ENCODE measurements around the gene ZEB2.

The ZEB2 gene

DNA sequence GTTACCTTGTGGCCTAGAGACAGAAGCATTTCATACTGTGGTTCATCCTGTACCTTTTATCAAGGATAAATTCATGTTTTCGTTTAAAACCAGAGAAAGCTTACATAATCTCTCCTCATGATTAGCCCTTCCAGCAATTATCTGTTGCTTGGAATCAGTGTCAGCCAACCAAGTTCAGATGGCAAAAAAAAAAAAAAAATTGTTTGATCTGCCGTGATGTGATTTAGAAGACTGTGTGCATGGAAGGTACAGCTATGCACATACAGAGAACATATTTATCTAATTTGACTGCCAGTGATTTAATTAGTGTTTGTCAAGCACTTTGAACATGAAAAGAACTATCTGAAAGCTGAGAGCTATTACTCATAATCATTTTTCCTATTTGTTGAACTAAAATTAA, 180.9 kb downstream of the ZEB2 start:
- FAIRE-seq = no peak

DNA sequence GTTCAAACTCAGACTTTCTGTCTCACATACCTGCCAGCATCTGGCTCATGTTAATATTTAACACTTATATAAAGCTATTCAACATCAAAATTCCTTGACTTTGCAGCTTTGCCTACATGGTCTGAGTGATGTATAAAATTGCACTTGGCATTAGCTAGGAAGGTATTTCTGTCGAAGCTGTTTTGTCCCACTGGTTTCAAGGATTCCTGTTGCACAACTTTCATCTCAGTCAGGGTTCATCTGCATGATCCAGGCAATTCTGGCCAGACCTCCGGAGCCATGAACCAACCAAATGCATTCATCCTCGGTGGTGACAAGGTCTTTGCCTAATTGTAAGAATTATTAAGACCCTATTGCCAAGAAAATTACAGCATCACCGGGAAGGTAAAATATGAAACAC, 185.4 kb downstream of the ZEB2 start:
- FAIRE-seq = no peak
